DND-41 (cell line): ENCODE results near the gene SYS1.

Experiments used
- EZH2 ChIP-seq: IDR thresholded peaks from 3 replicates; pipeline ENCODE4 v1.6.1; 2012; ENCODE audit warnings: borderline replicate concordance, low read depth, mild to moderate bottlenecking, moderate library complexity, low read length, inconsistent platforms; ENCODE audit not compliant: severe bottlenecking
- TF ChIP-seq, protein P1 (sequence below): IDR thresholded peaks from 2 replicates; pipeline ENCODE4 v1.5.1; 2012; ENCODE audit warnings: borderline replicate concordance, low read length, moderate library complexity, mild to moderate bottlenecking; ENCODE audit not compliant: poor library complexity, severe bottlenecking; ENCODE audit errors: extremely low read depth

DNA sequence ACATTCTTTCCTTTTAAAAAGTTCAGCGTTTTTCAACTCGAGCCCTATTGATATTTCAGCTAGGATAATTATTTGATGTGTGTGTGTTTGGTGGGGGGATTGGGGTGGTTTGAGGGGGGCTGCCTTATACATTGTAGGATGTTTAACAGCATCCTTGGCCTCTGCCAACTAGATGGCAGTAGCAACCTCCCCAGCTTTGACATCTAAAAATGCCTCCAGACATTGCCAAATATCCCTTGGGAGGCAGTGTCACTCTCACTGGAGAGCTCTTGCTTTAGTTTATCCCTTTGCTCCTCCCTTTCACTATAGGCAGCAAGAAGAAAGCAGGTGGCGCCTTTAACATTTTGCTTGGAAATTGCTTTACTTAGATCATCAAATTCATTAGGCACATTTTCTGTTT lies 29.8 kb downstream of the SYS1 start:
- TF ChIP-seq, protein P1, sequence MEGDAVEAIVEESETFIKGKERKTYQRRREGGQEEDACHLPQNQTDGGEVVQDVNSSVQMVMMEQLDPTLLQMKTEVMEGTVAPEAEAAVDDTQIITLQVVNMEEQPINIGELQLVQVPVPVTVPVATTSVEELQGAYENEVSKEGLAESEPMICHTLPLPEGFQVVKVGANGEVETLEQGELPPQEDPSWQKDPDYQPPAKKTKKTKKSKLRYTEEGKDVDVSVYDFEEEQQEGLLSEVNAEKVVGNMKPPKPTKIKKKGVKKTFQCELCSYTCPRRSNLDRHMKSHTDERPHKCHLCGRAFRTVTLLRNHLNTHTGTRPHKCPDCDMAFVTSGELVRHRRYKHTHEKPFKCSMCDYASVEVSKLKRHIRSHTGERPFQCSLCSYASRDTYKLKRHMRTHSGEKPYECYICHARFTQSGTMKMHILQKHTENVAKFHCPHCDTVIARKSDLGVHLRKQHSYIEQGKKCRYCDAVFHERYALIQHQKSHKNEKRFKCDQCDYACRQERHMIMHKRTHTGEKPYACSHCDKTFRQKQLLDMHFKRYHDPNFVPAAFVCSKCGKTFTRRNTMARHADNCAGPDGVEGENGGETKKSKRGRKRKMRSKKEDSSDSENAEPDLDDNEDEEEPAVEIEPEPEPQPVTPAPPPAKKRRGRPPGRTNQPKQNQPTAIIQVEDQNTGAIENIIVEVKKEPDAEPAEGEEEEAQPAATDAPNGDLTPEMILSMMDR, result peak; percentile 18
- no peak for TF ChIP-seq EZH2
